AG04450 (cell line): ENCODE results near the gene CCNE1. TPM values are rescaled to one million over a fixed set of nuclear protein-coding genes. Genes with fewer than 3 reads are reported as not detected.

Source experiments
- CTCF ChIA-PET: fragments of 300-600, 350-600 bp; formaldehyde crosslinking; extraction: SDS; loops from one replicate; lab custom pipeline; 2022; ENCODE audit warnings: antibody characterized with exemption, inconsistent platforms; lab: Charles Lee
- POLR2A ChIA-PET: fragments of 350-600 bp; formaldehyde crosslinking; extraction: SDS; loops from one replicate; lab custom pipeline; 2021; ENCODE audit warnings: antibody characterized with exemption, inconsistent platforms; lab: Yijun Ruan, JAX
- DNase-seq: peaks from one replicate; pipeline ENCODE4 v3.0.0-alpha.2; 2011; ENCODE audit warnings: low read depth, low spot score
- H3K27ac ChIP-seq: one replicate; pipeline ENCODE4 v1.5.1; 2012; ENCODE audit warnings: low read depth, low read length, control low read depth
- H3K27me3 ChIP-seq: one replicate; pipeline ENCODE4 v1.6.0; 2012; ENCODE audit warnings: low read length; ENCODE audit not compliant: control insufficient read depth, insufficient read depth
- H3K4me3 ChIP-seq: 2 replicates; pipeline ENCODE4 v1.5.1; 2011; ENCODE audit warnings: mild to moderate bottlenecking, low read depth, low read length, control low read depth
- H3K9me3 ChIP-seq: 2 replicates; pipeline ENCODE4 v1.5.1; 2012; ENCODE audit warnings: low read length; ENCODE audit not compliant: control insufficient read depth, insufficient read depth
- polyA plus RNA-seq: library from polyadenylated mRNA; depleted of rRNA; stranded (reverse); fragments of >200 nt; gene quantifications from 2 replicates; pipeline ENCODE4 v1.2.3, GENCODE V29; 2011; rRNA removed
- TF ChIP-seq, protein P1 (sequence below): IDR thresholded peaks from 2 replicates; pipeline ENCODE4 v1.5.1; 2011; ENCODE audit warnings: low read depth, low read length, control low read depth, inconsistent platforms

CCNE1 gene
- polyA plus RNA-seq, 1 experiment = 4.8 TPM

DNA sequence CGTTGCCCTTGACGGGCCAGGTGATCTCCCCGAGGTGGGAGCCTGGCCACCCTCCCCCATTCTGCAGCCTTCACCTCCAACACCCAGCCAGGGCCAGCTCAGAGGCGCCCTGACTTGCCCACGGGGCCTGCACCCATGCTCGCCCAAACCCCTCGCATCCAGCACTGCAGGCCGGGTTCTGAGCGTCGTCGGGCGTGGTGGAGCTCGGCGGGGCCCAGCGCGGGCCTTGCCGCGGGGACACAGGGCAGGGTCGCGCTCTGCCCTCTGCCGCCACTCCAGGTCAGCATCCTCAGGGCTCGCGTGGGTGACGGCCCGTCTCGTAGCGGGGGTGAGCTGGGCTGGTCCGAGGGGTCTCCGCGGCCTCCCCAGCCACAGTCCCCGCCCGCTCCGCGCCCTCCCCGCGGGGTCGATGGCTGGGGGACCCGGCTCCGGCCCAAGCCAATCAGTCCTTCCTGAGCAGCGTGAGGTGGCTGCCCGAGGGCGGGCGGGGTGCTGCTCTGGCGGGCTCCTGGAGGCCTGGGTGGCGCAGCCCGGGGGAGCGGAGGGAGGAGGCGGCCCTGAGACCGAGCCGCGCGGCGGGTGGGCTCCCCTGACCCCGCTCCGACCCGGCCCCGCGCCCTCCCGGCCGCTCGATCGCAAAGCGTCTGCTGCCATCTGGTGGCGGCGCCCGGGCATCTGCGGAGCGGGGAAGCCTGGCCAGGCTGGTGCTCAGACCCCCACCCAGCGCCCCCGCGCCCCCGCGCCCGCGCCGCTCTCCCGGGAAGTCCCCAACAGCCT, 61.4 kb downstream of the CCNE1 start:
- Histone ChIP-seq H3K4me3 (peak overlapping the region; percentile 41; the same call in 1 of the 2 replicates), H3K27me3 (peaks cover 4% of the 10 kb centered on the region), H3K9me3 (no peaks in the 10 kb centered on the region), H3K27ac (no peak overlapping the region)
- ChIA-PET CTCF (interaction anchor here (0.8 to 6.4 kb wide), 9 partner anchors 19 to 262 kb away, joined by 4 to 55 read pairs (median 5); no protein-coding TSS in a partner anchor), POLR2A (no interaction called here)
- DNase-seq = no peak
- TF ChIP-seq, protein P1, sequence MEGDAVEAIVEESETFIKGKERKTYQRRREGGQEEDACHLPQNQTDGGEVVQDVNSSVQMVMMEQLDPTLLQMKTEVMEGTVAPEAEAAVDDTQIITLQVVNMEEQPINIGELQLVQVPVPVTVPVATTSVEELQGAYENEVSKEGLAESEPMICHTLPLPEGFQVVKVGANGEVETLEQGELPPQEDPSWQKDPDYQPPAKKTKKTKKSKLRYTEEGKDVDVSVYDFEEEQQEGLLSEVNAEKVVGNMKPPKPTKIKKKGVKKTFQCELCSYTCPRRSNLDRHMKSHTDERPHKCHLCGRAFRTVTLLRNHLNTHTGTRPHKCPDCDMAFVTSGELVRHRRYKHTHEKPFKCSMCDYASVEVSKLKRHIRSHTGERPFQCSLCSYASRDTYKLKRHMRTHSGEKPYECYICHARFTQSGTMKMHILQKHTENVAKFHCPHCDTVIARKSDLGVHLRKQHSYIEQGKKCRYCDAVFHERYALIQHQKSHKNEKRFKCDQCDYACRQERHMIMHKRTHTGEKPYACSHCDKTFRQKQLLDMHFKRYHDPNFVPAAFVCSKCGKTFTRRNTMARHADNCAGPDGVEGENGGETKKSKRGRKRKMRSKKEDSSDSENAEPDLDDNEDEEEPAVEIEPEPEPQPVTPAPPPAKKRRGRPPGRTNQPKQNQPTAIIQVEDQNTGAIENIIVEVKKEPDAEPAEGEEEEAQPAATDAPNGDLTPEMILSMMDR = peak; percentile 56

Other genes starting within 250 kb of the CCNE1 start
- gene POP4, start 205.7 kb upstream of the CCNE1 start, polyA plus RNA-seq = 74.1 and 87.4 TPM in 2 replicates
- gene PLEKHF1, start 146.5 kb upstream of the CCNE1 start, polyA plus RNA-seq = 5.4 and 6.4 TPM in 2 replicates
- gene C19orf12, start 96.7 kb upstream of the CCNE1 start, polyA plus RNA-seq = 27.1 and 27.9 TPM in 2 replicates
- 55.2 and 79.0 TPM in 2 replicates for gene URI1, start 130.2 kb downstream of the CCNE1 start, polyA plus RNA-seq